GM21390 (cell line): ENCODE measurements around the gene PLGLB1.
"Not testable (repeated sequence)": the region's sequence is repeated elsewhere in the genome, so short reads cannot be mapped to it uniquely, and the experiment has no call there.

Source experiments
- ATAC-seq: cut with Tn5 transposase; IDR thresholded peaks from one replicate; pipeline ENCODE4 v1.9.1; 2021; ENCODE audit not compliant: unreplicated experiment

Gene PLGLB1

GRCh38 chr2:87021744-87022143, at the start of gene PLGLB1:
PLGLB1 (minus strand) TSS chr2:87021844; CDS start chr2:87021783, 61 bp downstream.
- not testable (repeated sequence) for ATAC-seq

- ATAC-seq = not testable (repeated sequence)
These were observed 42.7 kb upstream of the PLGLB1 start for GRCh38 chr2:87064305-87064704.

GRCh38 chr2:87063431-87063830, 41.8 kb upstream of the PLGLB1 start:
- ATAC-seq = not testable (repeated sequence)

- ATAC-seq = not testable (repeated sequence)
These were observed 39.9 kb upstream of the PLGLB1 start for GRCh38 chr2:87061519-87061918.

- not testable (repeated sequence) for ATAC-seq
These were observed 36.0 kb upstream of the PLGLB1 start for GRCh38 chr2:87057606-87058005.

GRCh38 chr2:87056843-87057242, 35.2 kb upstream of the PLGLB1 start:
- not testable (repeated sequence) for ATAC-seq

GRCh38 chr2:87056435-87056834, 34.8 kb upstream of the PLGLB1 start:
- ATAC-seq = not testable (repeated sequence)

GRCh38 chr2:87054375-87054774, 32.7 kb upstream of the PLGLB1 start:
- ATAC-seq = not testable (repeated sequence)

GRCh38 chr2:87041321-87041978, 19.8 kb upstream of the PLGLB1 start:
- ATAC-seq = not testable (repeated sequence)

GRCh38 chr2:87028607-87029006, 7.0 kb upstream of the PLGLB1 start:
- not testable (repeated sequence) for ATAC-seq

- not testable (repeated sequence) for ATAC-seq
These were observed 5.2 kb upstream of the PLGLB1 start for GRCh38 chr2:87026816-87027215.

GRCh38 chr2:87025927-87026326, 4.3 kb upstream of the PLGLB1 start:
- ATAC-seq = not testable (repeated sequence)

GRCh38 chr2:87023988-87024615, 2.5 kb upstream of the PLGLB1 start:
- ATAC-seq = not testable (repeated sequence)

GRCh38 chr2:87021043-87021442, 601 bp downstream of the PLGLB1 start:
- not testable (repeated sequence) for ATAC-seq

- ATAC-seq = not testable (repeated sequence)
These were observed 2.6 kb downstream of the PLGLB1 start for GRCh38 chr2:87019053-87019452.

GRCh38 chr2:87014489-87015169, 7.0 kb downstream of the PLGLB1 start:
- ATAC-seq = not testable (repeated sequence)

GRCh38 chr2:87004398-87004797, 17.2 kb downstream of the PLGLB1 start:
- not testable (repeated sequence) for ATAC-seq
